Measurements from ENCODE around the gene WDR75.

DNA sequence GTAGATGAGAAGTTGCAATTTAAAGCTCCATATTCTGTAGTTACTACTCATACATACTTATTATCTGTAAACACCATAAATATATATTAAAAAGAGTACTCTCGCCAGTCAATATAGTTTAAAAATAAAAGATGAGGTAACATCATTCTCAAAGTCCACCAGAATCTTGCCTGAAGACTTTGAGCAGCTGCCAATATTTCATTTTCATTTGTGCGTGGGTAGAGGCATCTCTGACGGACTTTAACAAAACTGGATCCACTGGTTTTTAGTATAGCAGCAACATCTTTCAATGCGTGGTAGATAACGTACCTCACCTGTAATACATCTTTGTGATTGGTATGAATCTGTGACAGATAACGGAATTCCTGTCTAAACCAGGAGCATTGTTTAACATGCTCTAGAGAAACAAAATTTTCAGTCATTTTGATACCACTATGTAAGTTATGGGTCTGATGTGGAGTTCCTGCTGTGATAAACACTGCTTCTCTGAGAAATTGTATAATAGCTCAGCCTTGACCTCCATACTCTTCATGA, 45.0 kb downstream of the WDR75 start:
- TF ChIP-seq EZH2 (IDR thresholded peaks at IDR 0.05) (no peak), POLR2AphosphoS5 (IDR thresholded peaks at IDR 0.05; ENCODE audit: borderline replicate concordance, low read depth, low read length) (no peak)

All from SK-N-MC (cell line).